Spinal cord (tissue), 10 donors: ENCODE results near the gene OR52N2. TPM values are rescaled to one million over a fixed set of nuclear protein-coding genes. Genes with fewer than 3 reads are reported as not detected.

Source experiments
- DNase-seq, 6 donors: peaks; one replicate each; pipeline versions ENCODE4 v3.0.0 to v3.0.0-alpha.2; 2013 to 2015; ENCODE audit warnings: low spot score in 6 of 6, low read depth in 4 of 6
- H3K27ac ChIP-seq: one replicate; pipeline ENCODE4 v1.5.1; 2013; ENCODE audit warnings: low read depth, low read length, control low read depth
- H3K27me3 ChIP-seq: one replicate; pipeline ENCODE4 v1.6.1; 2013; ENCODE audit warnings: low read length; ENCODE audit not compliant: control insufficient read depth, insufficient read depth
- H3K36me3 ChIP-seq: one replicate; pipeline ENCODE4 v1.6.1; 2013; ENCODE audit warnings: low read length; ENCODE audit not compliant: control insufficient read depth, insufficient read depth
- H3K4me1 ChIP-seq: one replicate; pipeline ENCODE4 v1.6.1; 2013; ENCODE audit warnings: low read length; ENCODE audit not compliant: control insufficient read depth, insufficient read depth
- H3K4me3 ChIP-seq: one replicate; pipeline ENCODE4 v1.5.1; 2013; ENCODE audit warnings: low read depth, low read length, control low read depth
- H3K9me3 ChIP-seq: one replicate; pipeline ENCODE4 v1.6.1; 2013; ENCODE audit warnings: low read length; ENCODE audit not compliant: control insufficient read depth, insufficient read depth
- WGBS: methylation state at CpG from one replicate; pipeline ENCODE4 v1.1.5; 2013; ENCODE audit warnings: missing lambda C conversion rate; ENCODE audit not compliant: insufficient coverage; 5-methylcytosine and 5-hydroxymethylcytosine counted together
- long read RNA-seq, 4 donors: transcript quantifications; one replicate each; lab custom pipeline, GENCODE V29; 2026
- polyA plus RNA-seq, 2 donors: library from polyadenylated mRNA; unstranded; fragments of 120-200 nt; gene quantifications; one replicate each; pipeline ENCODE4 v1.2.1, GENCODE V29; 2013; ENCODE audit not compliant: insufficient read length in 2 of 2
- total RNA-seq, 2 donors: library from RNA; depleted of rRNA in 1 of 2; stranded (reverse); fragments of 120-200 nt in 1 of 2; fragments of >200 nt in 1 of 2; gene quantifications; one replicate each; pipeline versions ENCODE4 v1.2.3 to v1.2.4, GENCODE V29; 2013 to 2014
- donor health status: healthy.

The OR52N2 gene
- not detected for total RNA-seq
- polyA plus RNA-seq, result not detected
- long read RNA-seq, donor 1, result 0 reads
- long read RNA-seq, donor 2, result 0 reads
- long read RNA-seq, donor 3, result 0 reads
- long read RNA-seq, donor 4, result 0 reads

GRCh38 chr11:5808500-5809121, at the start of gene OR52N2:
Gene OR52N2, plus strand, starts transcription at chr11:5808924. Its CDS starts 11,412 bp downstream, at chr11:5820336.
- 5% methylated on average over 20 of the region's 24 CpGs for WGBS
- peak; percentile 33 to 92 (median 66) for DNase-seq
- H3K9me3 ChIP-seq, result no peaks in the 10 kb centered on the region

GRCh38 chr11:5767056-5767455, 41.7 kb upstream of the OR52N2 start:
- H3K9me3 ChIP-seq, result no peaks in the 10 kb centered on the region
- WGBS, result 60% methylated on average over 1 of the region's 1 CpG
- no peaks in the 10 kb centered on the region for H3K36me3 ChIP-seq
- no peaks in the 10 kb centered on the region for H3K4me1 ChIP-seq
- H3K27me3 ChIP-seq, result no peaks in the 10 kb centered on the region
- H3K27ac ChIP-seq, result no peak overlapping the region
- no peak overlapping the region for H3K4me3 ChIP-seq
- no peak for DNase-seq

More at GRCh38 chr11:5808500-5809121, at the start of gene OR52N2:
- no peak within 1 kb of the TSS for H3K27ac ChIP-seq
- H3K4me3 ChIP-seq, result peak within 1 kb of the TSS; percentile 45
- peaks cover 6% of the 10 kb centered on the region for H3K4me1 ChIP-seq
- H3K27me3 ChIP-seq, result no peaks in the 10 kb centered on the region
- no peaks in the 10 kb centered on the region for H3K36me3 ChIP-seq

GRCh38 chr11:5783255-5783654, 25.5 kb upstream of the OR52N2 start, which contains the start of gene OR52N5:
Gene OR52N5, minus strand, starts transcription at chr11:5783355. Its CDS starts 4,721 bp downstream, at chr11:5778634.
- no peak within 1 kb of the TSS for H3K27ac ChIP-seq
- no peak for DNase-seq
- H3K27me3 ChIP-seq, result no peaks in the 10 kb centered on the region
- H3K4me1 ChIP-seq, result no peaks in the 10 kb centered on the region
- no peak within 1 kb of the TSS for H3K4me3 ChIP-seq
- 82% methylated on average over 1 of the region's 4 CpGs for WGBS
- H3K9me3 ChIP-seq, result no peaks in the 10 kb centered on the region
- no peaks in the 10 kb centered on the region for H3K36me3 ChIP-seq

- H3K27ac ChIP-seq, result no peak within 1 kb of the TSS
- WGBS, result 88% methylated on average over 2 of the region's 3 CpGs
- no peak for DNase-seq
These were observed 17.6 kb upstream of the OR52N2 start, which contains the start of gene OR52N1 for GRCh38 chr11:5791165-5791564. Gene OR52N1, minus strand, starts transcription at chr11:5791265. Its CDS starts 2,449 bp downstream, at chr11:5788816.

GRCh38 chr11:5796541-5796940, 12.2 kb upstream of the OR52N2 start:
- H3K4me1 ChIP-seq, result no peaks in the 10 kb centered on the region
- DNase-seq, result no peak
- no peak overlapping the region for H3K27ac ChIP-seq
- no peaks in the 10 kb centered on the region for H3K9me3 ChIP-seq
- WGBS, result 82% methylated on average over 2 of the region's 6 CpGs
- no peaks in the 10 kb centered on the region for H3K36me3 ChIP-seq
- no peak overlapping the region for H3K4me3 ChIP-seq
- no peaks in the 10 kb centered on the region for H3K27me3 ChIP-seq

More at GRCh38 chr11:5791165-5791564, 17.6 kb upstream of the OR52N2 start, which contains the start of gene OR52N1:
- Histone ChIP-seq H3K4me3 (no peak within 1 kb of the TSS), H3K27me3 (no peaks in the 10 kb centered on the region), H3K9me3 (no peaks in the 10 kb centered on the region), H3K36me3 (no peaks in the 10 kb centered on the region), H3K4me1 (no peaks in the 10 kb centered on the region)

- Histone ChIP-seq H3K4me3 (no peak overlapping the region), H3K9me3 (no peaks in the 10 kb centered on the region), H3K27me3 (no peaks in the 10 kb centered on the region), H3K36me3 (no peaks in the 10 kb centered on the region), H3K4me1 (peaks cover 6% of the 10 kb centered on the region), H3K27ac (no peak overlapping the region)
- WGBS, result 93% methylated on average over 3 of the region's 5 CpGs
- DNase-seq, result no peak
These were observed 4.7 kb upstream of the OR52N2 start for GRCh38 chr11:5803982-5804381.

GRCh38 chr11:5807580-5807979, 1.1 kb upstream of the OR52N2 start:
- no peaks in the 10 kb centered on the region for H3K36me3 ChIP-seq
- WGBS, result 80% methylated on average over 10 of the region's 10 CpGs
- H3K27me3 ChIP-seq, result no peaks in the 10 kb centered on the region
- no peak overlapping the region for H3K27ac ChIP-seq
- no peaks in the 10 kb centered on the region for H3K9me3 ChIP-seq
- H3K4me1 ChIP-seq, result peaks cover 6% of the 10 kb centered on the region
- no peak overlapping the region for H3K4me3 ChIP-seq
- DNase-seq, result no peak

GRCh38 chr11:5809122-5809519, 397 bp downstream of the OR52N2 start:
- no peak for DNase-seq
- WGBS, result 71% methylated on average over 3 of the region's 5 CpGs
- H3K4me3 ChIP-seq, result peak overlapping the region; percentile 45
- H3K4me1 ChIP-seq, result peaks cover 6% of the 10 kb centered on the region
- no peaks in the 10 kb centered on the region for H3K27me3 ChIP-seq
- H3K36me3 ChIP-seq, result no peaks in the 10 kb centered on the region
- no peak overlapping the region for H3K27ac ChIP-seq
- H3K9me3 ChIP-seq, result no peaks in the 10 kb centered on the region

- Histone ChIP-seq H3K4me1 (peaks cover 6% of the 10 kb centered on the region), H3K27ac (no peak overlapping the region), H3K27me3 (no peaks in the 10 kb centered on the region), H3K36me3 (no peaks in the 10 kb centered on the region), H3K9me3 (no peaks in the 10 kb centered on the region), H3K4me3 (no peak overlapping the region)
- WGBS, result 96% methylated on average over 2 of the region's 6 CpGs
- no peak for DNase-seq
These were observed 1.4 kb downstream of the OR52N2 start for GRCh38 chr11:5809905-5810795.
